K562 (cell line): ENCODE results near the gene APEX1. TPM values are rescaled to one million over a fixed set of nuclear protein-coding genes. Genes with fewer than 3 reads are reported as not detected.

Experiments
- BRD9 ChIP-seq: fragments of 450-650 bp; IDR thresholded peaks from 2 replicates; pipeline ENCODE4 v1.6.1; 2018; ENCODE audit warnings: low read depth; ENCODE audit not compliant: partially characterized antibody
- CBFA2T3 ChIP-seq: fragments of 450-650 bp; IDR thresholded peaks from 2 replicates; pipeline ENCODE4 v1.6.1; 2017
- CEBPB ChIP-seq: fragments of 450-650 bp; IDR thresholded peaks from 2 replicates; pipeline ENCODE4 v1.6.1; 2016; ENCODE audit warnings: missing genetic modification characterization, missing compliant biosample characterization
- CEBPG ChIP-seq, 3 experiments: fragments of 200-800 bp in 1 of 3; sonication (Bioruptor generic) in 1 of 3; sonication (generic) in 1 of 3; formaldehyde crosslinking in 1 of 3; IDR thresholded peaks in 2 of 3; conservative IDR thresholded peaks in 1 of 3; 2 replicates each; pipeline versions ENCODE4 v1.6.1 to v1.8.0; 2016 to 2022; ENCODE audit warnings: missing compliant biosample characterization in 2 of 3, missing genetic modification characterization in 2 of 3, mild to moderate bottlenecking in 1 of 3, missing genetic modification reagents in 1 of 3
- COPS2 ChIP-seq: fragments of 450-650 bp; conservative IDR thresholded peaks from 2 replicates; pipeline ENCODE4 v1.6.1; 2016; ENCODE audit warnings: mild to moderate bottlenecking, moderate library complexity
- CREM ChIP-seq: IDR thresholded peaks from 2 replicates; pipeline ENCODE4 v1.6.1; 2014; ENCODE audit warnings: antibody characterized with exemption, low read depth
- EWSR1 ChIP-seq: fragments of 450-650 bp; IDR thresholded peaks from 2 replicates; pipeline ENCODE4 v1.6.1; 2018; ENCODE audit warnings: borderline replicate concordance, mild to moderate bottlenecking, low read depth, moderate library complexity; ENCODE audit not compliant: partially characterized antibody
- FIP1L1 ChIP-seq: fragments of 200-400 bp; formaldehyde crosslinking; IDR thresholded peaks from 2 replicates; pipeline ENCODE4 v1.6.1; 2018; ENCODE audit warnings: mild to moderate bottlenecking, low read depth, low read length; ENCODE audit not compliant: poor library complexity, severe bottlenecking
- GTF2A2 ChIP-seq: IDR thresholded peaks from 2 replicates; pipeline ENCODE4 v1.6.1; 2016; ENCODE audit warnings: mild to moderate bottlenecking, missing genetic modification characterization, missing compliant biosample characterization
- HLTF ChIP-seq: fragments of 450-650 bp; IDR thresholded peaks from 2 replicates; pipeline ENCODE4 v1.6.1; 2016
- MIER1 ChIP-seq: fragments of 450-650 bp; IDR thresholded peaks from 2 replicates; pipeline ENCODE4 v1.6.1; 2016; ENCODE audit warnings: antibody characterized with exemption, mild to moderate bottlenecking, low read depth
- NFATC3 ChIP-seq: fragments of 450-650 bp; IDR thresholded peaks from 2 replicates; pipeline ENCODE4 v1.6.1; 2017; ENCODE audit warnings: mild to moderate bottlenecking
- RHOXF2B ChIP-seq: fragments of 250-450 bp; sonication (Bioruptor Pico); conservative IDR thresholded peaks from 2 replicates; pipeline ENCODE4 v1.5.1; 2021
- SLC30A9 ChIP-seq: fragments of 250-450 bp; sonication (Bioruptor Pico); IDR thresholded peaks from 2 replicates; pipeline ENCODE4 v1.8.0; 2022; ENCODE audit warnings: mild to moderate bottlenecking, moderate library complexity
- SMARCA4 ChIP-seq: fragments of 450-650 bp; IDR thresholded peaks from 2 replicates; pipeline ENCODE4 v1.6.1; 2016
- STAG1 ChIP-seq: sonication (generic); formaldehyde crosslinking; IDR thresholded peaks from 2 replicates; pipeline ENCODE4 v1.5.0; 2020; ENCODE audit warnings: missing genetic modification reagents, borderline replicate concordance
- XRCC4 ChIP-seq: IDR thresholded peaks from one replicate; pipeline ENCODE4 v1.6.1; 2011; ENCODE audit not compliant: insufficient read depth, insufficient read length; ENCODE audit errors: extremely low read depth
- ZFP30 ChIP-seq: fragments of 250-450 bp; sonication (Bioruptor Pico); IDR thresholded peaks from 2 replicates; pipeline ENCODE4 v1.8.0; 2022; ENCODE audit warnings: moderate library complexity, mild to moderate bottlenecking, inconsistent platforms, borderline replicate concordance
- ZFX ChIP-seq: sonication (generic); formaldehyde crosslinking; IDR thresholded peaks from 2 replicates; pipeline ENCODE4 v1.8.0; 2022; ENCODE audit warnings: mild to moderate bottlenecking, missing genetic modification reagents, moderate library complexity
- ZNF431 ChIP-seq: sonication (generic); formaldehyde crosslinking; IDR thresholded peaks from 2 replicates; pipeline ENCODE4 v1.8.0; 2022; ENCODE audit warnings: mild to moderate bottlenecking, missing genetic modification reagents
- polyA plus RNA-seq, 8 experiments: library from polyadenylated mRNA; depleted of rRNA in 4 of 8; stranded (reverse) in 5 of 8; unstranded in 3 of 8; fragments of >200 nt; fragmentation: Nextera tagmentation in 2 of 8; fragmentation: Illumina TruSeq in 1 of 8; extraction: Ambion mirVana in 2 of 8; extraction: Trizol in 1 of 8; gene quantifications; 2 replicates each; pipeline versions ENCODE4 v1.2.1 to v1.2.3, GENCODE V29; 2011 to 2014; ENCODE audit warnings: inconsistent platforms in 1 of 8, missing spikeins in 1 of 8
- total RNA-seq, 7 experiments: library from RNA; depleted of rRNA in 6 of 7; stranded (reverse); fragments of >200 nt in 6 of 7; fragmentation: Illumina TruSeq in 2 of 7; extraction: Trizol in 2 of 7; gene quantifications; 2 replicates each; pipeline versions ENCODE4 v1.2.1 to v1.2.3, GENCODE V29; 2011 to 2021; ENCODE audit warnings: low replicate concordance in 1 of 7
- TF ChIP-seq, protein P1 (sequence below): fragments of 450-650 bp; IDR thresholded peaks from 2 replicates; pipeline ENCODE4 v1.7.1; 2018; ENCODE audit warnings: mild to moderate bottlenecking, low read depth; ENCODE audit not compliant: partially characterized antibody
- TF ChIP-seq, protein P2 (sequence below), 2 experiments: fragments of 450-650 bp; IDR thresholded peaks; 2 replicates each; pipeline ENCODE4 v1.6.1; 2018; ENCODE audit warnings: mild to moderate bottlenecking in 2 of 2, low read depth in 1 of 2; ENCODE audit not compliant: partially characterized antibody in 2 of 2
- TF ChIP-seq, protein P3 (sequence below): fragments of 250-450 bp; sonication (Bioruptor Pico); IDR thresholded peaks from 2 replicates; pipeline ENCODE4 v1.4.0; 2020; ENCODE audit warnings: mild to moderate bottlenecking

The APEX1 gene
- total and polyA plus RNA-seq, 9 of the 15 experiments (the other 6 are each of a cell fraction or from before 2014, with no cell fraction given), result 50.2 to 274 (median 158) TPM

DNA sequence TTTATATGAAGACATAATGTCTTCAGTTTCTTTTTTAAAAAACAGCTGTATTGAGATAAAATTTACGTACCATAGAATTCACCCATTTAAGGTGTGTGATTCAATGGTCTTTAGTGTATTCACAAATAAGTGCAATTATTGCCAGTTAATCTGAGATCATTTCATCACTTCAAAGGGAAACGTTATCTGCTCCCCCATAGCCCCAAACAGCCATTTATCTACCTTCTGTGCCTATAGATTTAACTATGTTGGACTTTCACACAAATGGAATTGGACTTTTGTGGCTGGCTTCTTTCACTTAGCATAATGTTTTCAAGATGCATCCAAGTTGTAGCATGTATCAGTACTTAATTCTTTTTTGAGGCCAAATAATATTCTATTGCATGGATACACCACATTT lies 23.9 kb downstream of the APEX1 start (continued):
- TF ChIP-seq, protein P1, sequence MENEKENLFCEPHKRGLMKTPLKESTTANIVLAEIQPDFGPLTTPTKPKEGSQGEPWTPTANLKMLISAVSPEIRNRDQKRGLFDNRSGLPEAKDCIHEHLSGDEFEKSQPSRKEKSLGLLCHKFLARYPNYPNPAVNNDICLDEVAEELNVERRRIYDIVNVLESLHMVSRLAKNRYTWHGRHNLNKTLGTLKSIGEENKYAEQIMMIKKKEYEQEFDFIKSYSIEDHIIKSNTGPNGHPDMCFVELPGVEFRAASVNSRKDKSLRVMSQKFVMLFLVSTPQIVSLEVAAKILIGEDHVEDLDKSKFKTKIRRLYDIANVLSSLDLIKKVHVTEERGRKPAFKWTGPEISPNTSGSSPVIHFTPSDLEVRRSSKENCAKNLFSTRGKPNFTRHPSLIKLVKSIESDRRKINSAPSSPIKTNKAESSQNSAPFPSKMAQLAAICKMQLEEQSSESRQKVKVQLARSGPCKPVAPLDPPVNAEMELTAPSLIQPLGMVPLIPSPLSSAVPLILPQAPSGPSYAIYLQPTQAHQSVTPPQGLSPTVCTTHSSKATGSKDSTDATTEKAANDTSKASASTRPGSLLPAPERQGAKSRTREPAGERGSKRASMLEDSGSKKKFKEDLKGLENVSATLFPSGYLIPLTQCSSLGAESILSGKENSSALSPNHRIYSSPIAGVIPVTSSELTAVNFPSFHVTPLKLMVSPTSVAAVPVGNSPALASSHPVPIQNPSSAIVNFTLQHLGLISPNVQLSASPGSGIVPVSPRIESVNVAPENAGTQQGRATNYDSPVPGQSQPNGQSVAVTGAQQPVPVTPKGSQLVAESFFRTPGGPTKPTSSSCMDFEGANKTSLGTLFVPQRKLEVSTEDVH, result no peak
- TF ChIP-seq ZFX (CRISPR knock-in tag) (no peak), COPS2 (no peak), CEBPG (CRISPR knock-in tag; IDR thresholded peaks at IDR 0.05) (no peak), CEBPG (tag; conservative IDR thresholded peaks at IDR 0.05 in 1 of 2, IDR thresholded peaks at IDR 0.05 in 1 of 2) (peak in 1 of 2 experiments; percentile 36; a peak in 1 of 4 replicates), XRCC4 (no peak), CEBPB (no peak), FIP1L1 (no peak), ZFP30 (no peak), CBFA2T3 (peak; percentile 32), GTF2A2 (tag) (no peak), BRD9 (no peak), RHOXF2B (CRISPR knock-in tag) (no peak), CREM (no peak), ZNF431 (no peak), HLTF (no peak), NFATC3 (no peak), SMARCA4 (peak; percentile 43; the same call in 1 of the 2 replicates), SLC30A9 (no peak), MIER1 (no peak), EWSR1 (no peak), STAG1 (no peak)
- TF ChIP-seq, protein P2, sequence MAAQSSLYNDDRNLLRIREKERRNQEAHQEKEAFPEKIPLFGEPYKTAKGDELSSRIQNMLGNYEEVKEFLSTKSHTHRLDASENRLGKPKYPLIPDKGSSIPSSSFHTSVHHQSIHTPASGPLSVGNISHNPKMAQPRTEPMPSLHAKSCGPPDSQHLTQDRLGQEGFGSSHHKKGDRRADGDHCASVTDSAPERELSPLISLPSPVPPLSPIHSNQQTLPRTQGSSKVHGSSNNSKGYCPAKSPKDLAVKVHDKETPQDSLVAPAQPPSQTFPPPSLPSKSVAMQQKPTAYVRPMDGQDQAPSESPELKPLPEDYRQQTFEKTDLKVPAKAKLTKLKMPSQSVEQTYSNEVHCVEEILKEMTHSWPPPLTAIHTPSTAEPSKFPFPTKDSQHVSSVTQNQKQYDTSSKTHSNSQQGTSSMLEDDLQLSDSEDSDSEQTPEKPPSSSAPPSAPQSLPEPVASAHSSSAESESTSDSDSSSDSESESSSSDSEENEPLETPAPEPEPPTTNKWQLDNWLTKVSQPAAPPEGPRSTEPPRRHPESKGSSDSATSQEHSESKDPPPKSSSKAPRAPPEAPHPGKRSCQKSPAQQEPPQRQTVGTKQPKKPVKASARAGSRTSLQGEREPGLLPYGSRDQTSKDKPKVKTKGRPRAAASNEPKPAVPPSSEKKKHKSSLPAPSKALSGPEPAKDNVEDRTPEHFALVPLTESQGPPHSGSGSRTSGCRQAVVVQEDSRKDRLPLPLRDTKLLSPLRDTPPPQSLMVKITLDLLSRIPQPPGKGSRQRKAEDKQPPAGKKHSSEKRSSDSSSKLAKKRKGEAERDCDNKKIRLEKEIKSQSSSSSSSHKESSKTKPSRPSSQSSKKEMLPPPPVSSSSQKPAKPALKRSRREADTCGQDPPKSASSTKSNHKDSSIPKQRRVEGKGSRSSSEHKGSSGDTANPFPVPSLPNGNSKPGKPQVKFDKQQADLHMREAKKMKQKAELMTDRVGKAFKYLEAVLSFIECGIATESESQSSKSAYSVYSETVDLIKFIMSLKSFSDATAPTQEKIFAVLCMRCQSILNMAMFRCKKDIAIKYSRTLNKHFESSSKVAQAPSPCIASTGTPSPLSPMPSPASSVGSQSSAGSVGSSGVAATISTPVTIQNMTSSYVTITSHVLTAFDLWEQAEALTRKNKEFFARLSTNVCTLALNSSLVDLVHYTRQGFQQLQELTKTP (IDR thresholded peaks at IDR 0.05; ENCODE audit: low read depth in 1 of 2, partially characterized antibody in 2 of 2), result no peak
- TF ChIP-seq, protein P3, sequence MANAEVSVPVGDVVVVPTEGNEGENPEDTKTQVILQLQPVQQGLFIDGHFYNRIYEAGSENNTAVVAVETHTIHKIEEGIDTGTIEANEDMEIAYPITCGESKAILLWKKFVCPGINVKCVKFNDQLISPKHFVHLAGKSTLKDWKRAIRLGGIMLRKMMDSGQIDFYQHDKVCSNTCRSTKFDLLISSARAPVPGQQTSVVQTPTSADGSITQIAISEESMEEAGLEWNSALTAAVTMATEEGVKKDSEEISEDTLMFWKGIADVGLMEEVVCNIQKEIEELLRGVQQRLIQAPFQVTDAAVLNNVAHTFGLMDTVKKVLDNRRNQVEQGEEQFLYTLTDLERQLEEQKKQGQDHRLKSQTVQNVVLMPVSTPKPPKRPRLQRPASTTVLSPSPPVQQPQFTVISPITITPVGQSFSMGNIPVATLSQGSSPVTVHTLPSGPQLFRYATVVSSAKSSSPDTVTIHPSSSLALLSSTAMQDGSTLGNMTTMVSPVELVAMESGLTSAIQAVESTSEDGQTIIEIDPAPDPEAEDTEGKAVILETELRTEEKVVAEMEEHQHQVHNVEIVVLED (CRISPR knock-in tag), result no peak
